RPMI8226 (cell line): ENCODE data around the gene SAG.
A peak's percentile ranks its signal among the peaks of the same experiment; 100 is the strongest.

Experiments
- DNase-seq: peaks from one replicate; pipeline ENCODE4 v3.0.0-alpha.2; 2015

Gene SAG

DNA sequence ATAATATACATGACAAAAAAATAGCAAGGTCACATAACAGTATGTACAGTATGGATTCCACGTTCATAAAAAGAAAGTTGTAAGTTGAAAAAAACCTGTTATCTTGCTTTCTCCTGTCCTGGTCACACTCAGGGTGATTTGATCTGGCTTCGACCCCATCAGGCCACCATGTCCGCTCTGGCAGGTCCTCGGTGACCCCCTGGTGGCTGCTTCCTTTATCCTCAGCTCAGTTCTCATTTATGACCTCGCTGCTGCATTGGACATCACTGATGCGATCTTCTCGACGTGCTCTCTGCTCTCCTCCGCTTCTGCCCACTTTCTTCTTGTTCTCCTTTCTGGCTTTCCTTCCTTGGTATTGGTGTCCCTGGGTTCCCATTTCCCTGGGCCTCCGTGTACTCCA, 76.4 kb downstream of the SAG start:
- DNase-seq, result no peak

DNA sequence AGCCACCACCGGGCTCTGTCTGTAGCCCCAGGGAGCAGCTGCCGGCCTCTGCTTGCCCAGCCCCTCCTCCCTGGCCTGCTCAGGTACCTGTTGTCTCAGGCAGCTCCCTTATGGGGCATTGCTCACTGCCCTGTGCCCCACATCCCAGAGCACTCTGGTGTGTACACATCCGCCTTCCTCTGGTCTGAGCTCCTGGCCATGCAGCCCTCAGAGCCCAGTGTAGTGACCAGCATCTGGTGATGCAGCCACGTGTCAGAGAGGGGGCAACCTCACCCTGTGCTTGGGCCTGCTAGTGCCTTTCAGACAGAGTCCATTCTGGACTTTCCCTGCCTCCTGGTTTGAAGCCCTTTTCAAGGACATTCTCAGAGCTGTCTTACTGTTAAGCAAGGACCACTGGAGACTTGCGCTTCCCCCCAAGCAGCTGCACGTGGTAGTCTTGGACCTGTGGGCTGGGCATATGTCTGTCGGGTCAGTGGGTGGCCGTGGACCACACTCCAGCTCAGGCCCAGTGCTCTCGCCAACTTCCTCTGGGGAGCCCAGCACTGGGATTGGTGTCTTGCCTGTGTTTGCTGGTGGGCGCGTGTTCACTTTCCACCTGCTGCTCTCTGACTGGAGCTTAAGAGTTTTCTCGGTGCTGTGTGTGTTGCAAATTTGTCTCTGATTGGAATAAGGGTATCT, 77.3 kb downstream of the SAG start:
- no peak for DNase-seq

DNA sequence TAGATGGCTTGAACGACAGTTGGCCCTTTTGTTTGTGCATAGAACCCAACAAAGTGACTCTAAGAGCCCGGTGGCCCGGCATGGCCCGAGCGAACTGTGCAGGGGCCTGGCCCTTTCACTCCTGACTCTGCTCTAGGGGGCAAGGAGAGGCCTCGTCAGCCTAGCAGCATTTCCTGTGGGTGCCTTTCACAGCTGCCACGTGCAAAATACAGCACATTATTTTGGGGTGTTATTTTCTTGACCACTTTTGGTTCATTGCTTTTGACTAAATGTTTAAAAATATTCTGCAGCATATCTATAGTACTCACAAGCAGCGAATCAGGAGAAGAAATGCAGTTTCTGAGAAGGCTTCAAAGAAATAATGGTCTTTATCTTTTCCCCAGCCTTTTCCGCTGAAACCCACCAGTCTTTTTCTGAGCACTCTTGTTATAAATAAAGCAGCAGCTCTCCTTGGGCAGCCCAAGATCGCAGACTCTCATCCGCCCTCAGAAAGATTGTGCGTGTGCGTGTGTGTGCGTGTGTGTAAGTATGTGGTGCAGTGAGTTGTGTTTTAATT, 78.0 kb downstream of the SAG start:
- no peak for DNase-seq

DNA sequence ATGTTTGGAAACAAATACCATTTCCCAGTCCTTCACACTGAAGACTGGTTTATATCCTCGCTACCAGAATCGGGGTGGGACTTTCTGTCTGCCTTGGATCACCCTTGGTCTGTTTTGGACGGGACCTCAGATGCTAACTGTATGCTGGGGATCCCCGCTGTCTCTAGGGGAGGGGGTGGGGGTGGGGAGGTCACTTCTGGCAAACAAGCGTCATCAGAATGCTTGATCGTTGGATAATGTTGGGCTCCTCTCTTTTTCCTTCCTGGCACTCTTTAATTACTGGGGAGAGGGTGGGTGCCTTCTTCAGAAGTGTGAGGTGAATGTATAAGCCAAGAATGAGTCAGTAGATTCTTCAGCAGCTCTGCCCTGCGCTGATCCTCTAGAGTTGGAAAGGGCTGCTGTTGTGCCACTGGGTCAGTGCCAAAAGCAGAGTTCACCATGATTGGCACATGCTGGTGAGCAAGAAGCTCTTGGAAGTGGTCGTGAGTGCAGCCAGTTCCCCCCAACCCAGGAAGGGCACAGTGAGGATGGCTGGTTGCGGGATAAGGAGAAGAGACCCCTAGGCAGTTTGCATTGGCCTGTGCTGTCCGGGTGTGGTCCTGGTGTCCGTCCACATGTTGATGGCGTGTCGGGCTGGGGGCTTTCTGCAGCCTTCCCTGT, 78.9 kb downstream of the SAG start:
- no peak for DNase-seq

DNA sequence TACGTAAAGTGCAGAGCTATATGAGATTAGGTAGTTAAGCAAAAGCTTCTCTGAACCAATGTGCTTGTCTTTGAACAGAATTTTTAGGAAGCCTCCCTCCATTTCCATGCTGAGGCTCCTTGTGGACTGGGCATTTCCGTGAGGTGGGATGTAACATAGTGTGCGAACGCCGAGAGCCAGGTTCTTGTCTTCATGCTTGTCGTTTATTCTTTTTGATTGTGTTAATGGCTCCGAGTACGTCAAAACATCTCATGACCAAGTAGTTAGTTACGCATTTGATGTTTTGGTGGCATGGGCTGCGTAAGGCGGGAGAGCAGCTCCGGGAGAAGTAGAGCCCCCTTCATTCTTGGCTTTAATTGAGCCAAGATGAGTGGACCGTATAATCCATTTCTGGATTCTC, 79.6 kb downstream of the SAG start:
- no peak for DNase-seq

DNA sequence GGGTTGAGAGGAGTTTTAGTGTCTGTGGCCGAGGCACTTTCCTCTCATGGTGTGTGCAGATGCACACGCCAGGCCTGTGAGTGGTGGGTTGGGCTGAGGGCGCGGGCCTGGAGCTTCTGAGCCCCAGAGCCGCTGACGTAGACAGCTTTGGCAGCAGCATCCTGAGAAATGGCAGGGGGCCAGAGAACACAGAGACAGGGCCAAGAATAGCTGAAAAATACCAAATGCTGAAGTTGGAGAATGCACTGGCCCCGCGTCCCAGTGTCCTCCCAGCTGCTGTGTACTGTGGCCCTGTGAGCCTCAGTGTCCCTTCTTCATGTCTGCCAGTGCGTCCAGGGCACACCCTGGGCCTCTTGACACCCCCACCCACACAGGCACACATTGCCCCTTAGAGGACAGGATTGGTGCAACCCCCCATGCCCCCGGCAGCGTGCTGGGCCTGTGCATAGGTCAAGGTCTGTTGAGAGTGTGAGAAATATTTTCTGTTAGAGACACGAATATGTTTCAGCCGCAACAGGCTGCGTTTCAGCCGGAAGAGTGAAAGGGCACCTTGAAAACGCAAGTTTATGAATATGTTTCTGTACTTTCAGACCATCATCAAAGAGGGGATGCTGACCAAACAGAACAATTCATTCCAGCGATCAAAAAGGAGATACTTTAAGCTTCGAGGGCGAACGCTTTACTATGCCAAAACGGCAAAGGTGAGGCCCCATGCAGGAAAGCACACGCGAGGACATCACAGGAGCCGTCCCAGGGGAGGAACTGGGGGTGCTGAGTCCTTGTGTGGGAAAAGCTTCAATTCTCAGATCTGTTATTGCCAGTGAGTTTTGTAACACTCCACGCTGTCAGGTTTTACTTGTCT, 80.3 kb downstream of the SAG start:
- peak; percentile 29 for DNase-seq

DNA sequence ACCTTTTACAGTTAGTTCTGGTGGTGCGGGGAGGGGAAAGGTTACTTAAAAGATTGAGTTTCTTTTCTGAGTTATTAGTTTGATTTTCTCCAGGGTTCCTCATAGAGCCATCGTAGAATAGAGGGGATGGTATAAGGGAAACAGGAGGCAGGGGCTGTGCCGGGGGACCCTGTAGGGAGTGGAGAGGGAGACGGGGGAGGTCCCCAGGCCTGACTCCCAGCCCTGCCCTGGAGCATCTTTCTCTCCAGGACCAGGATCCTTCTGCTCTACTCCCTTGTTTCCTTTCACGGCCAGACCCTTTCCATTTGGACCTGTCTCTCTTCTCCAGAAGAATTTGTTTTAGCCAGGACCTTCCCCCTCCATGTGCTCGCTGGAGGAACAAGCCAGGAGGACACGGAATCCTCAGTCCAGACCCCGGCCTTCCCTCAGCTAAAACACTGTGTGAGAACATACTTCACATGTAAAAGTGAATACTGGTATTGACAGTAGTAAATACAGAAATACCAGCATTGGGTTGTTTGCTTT, 82.0 kb downstream of the SAG start:
- DNase-seq, result no peak

DNA sequence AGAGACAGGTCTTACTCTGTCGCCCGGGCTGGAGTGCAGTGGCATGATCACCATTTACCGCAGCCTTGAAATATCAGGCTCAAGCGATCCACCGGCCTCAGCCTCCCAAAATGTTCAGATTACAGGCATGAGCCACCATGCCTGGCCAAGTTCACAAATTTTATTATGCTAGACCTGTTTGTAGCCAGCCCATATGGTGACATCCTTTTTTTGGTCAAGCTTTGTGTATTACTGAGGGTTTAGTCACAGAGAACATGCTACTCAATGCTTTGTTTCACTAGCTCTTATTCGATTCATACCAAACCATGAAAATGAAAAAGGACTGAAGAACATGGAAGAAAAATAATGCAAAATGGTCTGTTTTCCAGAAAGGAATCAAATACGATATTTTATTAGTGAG, 88.1 kb downstream of the SAG start:
- DNase-seq, result no peak
